ENCODE measurements around the gene DTX1.

- TF ChIP-seq, protein P1, sequence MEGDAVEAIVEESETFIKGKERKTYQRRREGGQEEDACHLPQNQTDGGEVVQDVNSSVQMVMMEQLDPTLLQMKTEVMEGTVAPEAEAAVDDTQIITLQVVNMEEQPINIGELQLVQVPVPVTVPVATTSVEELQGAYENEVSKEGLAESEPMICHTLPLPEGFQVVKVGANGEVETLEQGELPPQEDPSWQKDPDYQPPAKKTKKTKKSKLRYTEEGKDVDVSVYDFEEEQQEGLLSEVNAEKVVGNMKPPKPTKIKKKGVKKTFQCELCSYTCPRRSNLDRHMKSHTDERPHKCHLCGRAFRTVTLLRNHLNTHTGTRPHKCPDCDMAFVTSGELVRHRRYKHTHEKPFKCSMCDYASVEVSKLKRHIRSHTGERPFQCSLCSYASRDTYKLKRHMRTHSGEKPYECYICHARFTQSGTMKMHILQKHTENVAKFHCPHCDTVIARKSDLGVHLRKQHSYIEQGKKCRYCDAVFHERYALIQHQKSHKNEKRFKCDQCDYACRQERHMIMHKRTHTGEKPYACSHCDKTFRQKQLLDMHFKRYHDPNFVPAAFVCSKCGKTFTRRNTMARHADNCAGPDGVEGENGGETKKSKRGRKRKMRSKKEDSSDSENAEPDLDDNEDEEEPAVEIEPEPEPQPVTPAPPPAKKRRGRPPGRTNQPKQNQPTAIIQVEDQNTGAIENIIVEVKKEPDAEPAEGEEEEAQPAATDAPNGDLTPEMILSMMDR (IDR thresholded peaks at IDR 0.05 in 4 of 5, conservative IDR thresholded peaks at IDR 0.05 in 1 of 5), result no peak
- no peak for TF ChIP-seq POLR2A (IDR thresholded peaks at IDR 0.05)
These were observed 87.4 kb downstream of the DTX1 start for GRCh38 chr12:113143959-113144358.
